Activated CD8-positive, alpha-beta memory T cell treated with anti-CD3 and anti-CD28 coated beads, Interleukin-2, amount 50 U/mL, for 24 hours (primary cell): ENCODE results near the gene HNRNPC.
"Not testable (repeated sequence)": the region's sequence is repeated elsewhere in the genome, so short reads cannot be mapped to it uniquely, and the experiment has no call there.

Experiments
- DNase-seq: peaks from one replicate; pipeline ENCODE4 v3.0.0-alpha.2; 2020; ENCODE audit errors: extremely low read depth

HNRNPC gene

GRCh38 chr14:21192447-21192822 is 76.8 kb downstream of the HNRNPC start:
- DNase-seq = no peak

GRCh38 chr14:21191809-21192446 is 77.3 kb downstream of the HNRNPC start:
- DNase-seq = peak; percentile 12

GRCh38 chr14:21191261-21191808 is 77.9 kb downstream of the HNRNPC start:
- DNase-seq = no peak

- DNase-seq = no peak
Observed at GRCh38 chr14:21185491-21185890, 83.8 kb downstream of the HNRNPC start.

GRCh38 chr14:21184254-21184653 is 85.0 kb downstream of the HNRNPC start:
- DNase-seq = no peak

GRCh38 chr14:21182166-21182565 is 87.1 kb downstream of the HNRNPC start:
- no peak for DNase-seq

- no peak for DNase-seq
Observed at GRCh38 chr14:21171128-21171527, 98.1 kb downstream of the HNRNPC start.

GRCh38 chr14:21169573-21169972 is 99.7 kb downstream of the HNRNPC start:
- DNase-seq = no peak

- no peak for DNase-seq
Observed at GRCh38 chr14:21168055-21168454, 101.2 kb downstream of the HNRNPC start.

- DNase-seq = not testable (repeated sequence)
Observed at GRCh38 chr14:21165670-21166069, 103.6 kb downstream of the HNRNPC start.

GRCh38 chr14:21165002-21165605 is 104.1 kb downstream of the HNRNPC start:
- DNase-seq = not testable (repeated sequence)

- DNase-seq = no peak
Observed at GRCh38 chr14:21163871-21164291, 105.4 kb downstream of the HNRNPC start.

GRCh38 chr14:21162081-21162480 is 107.2 kb downstream of the HNRNPC start:
- DNase-seq = no peak

GRCh38 chr14:21160061-21160610 is 109.1 kb downstream of the HNRNPC start:
- no peak for DNase-seq
